Stimulated activated naive CD8-positive, alpha-beta T cell treated with anti-CD3 and anti-CD28 coated beads, Interleukin-15, amount 100 ng/mL, for 72 hours (primary cell): ENCODE measurements around the gene GPR149.

ENCODE experiments used
- ATAC-seq: fragments of 150-1000 bp; cut with Tn5 transposase; 2 replicates; pipeline ENCODE4 v1.10.0; 2021; ENCODE audit warnings: mild to moderate bottlenecking, moderate library complexity
- DNase-seq, 2 donors: peaks; one replicate each; pipeline ENCODE4 v3.0.0; 2021 to 2022
- H3K27ac Mint-ChIP-seq, 2 donors: one replicate each; pipeline ENCODE4 v1.8.0; 2022; ENCODE audit warnings: mild to moderate bottlenecking in 2 of 2, mixed read lengths in 2 of 2, moderate library complexity in 2 of 2
- H3K27me3 Mint-ChIP-seq: one replicate; pipeline ENCODE4 v1.8.0; 2022; ENCODE audit warnings: mixed read lengths
- H3K4me1 Mint-ChIP-seq: one replicate; pipeline ENCODE4 v1.8.0; 2022; ENCODE audit warnings: mild to moderate bottlenecking, mixed read lengths
- H3K4me3 Mint-ChIP-seq, 2 donors: one replicate each; pipeline ENCODE4 v1.8.0; 2022; ENCODE audit warnings: mild to moderate bottlenecking in 2 of 2, mixed read lengths in 2 of 2, moderate library complexity in 1 of 2
- H3K9me3 Mint-ChIP-seq, 2 donors: one replicate each; pipeline ENCODE4 v1.8.0; 2022; ENCODE audit warnings: mixed read lengths in 2 of 2

GPR149 gene

GRCh38 chr3:154367221-154367620, 62.8 kb downstream of the GPR149 start:
- ATAC-seq (no peak), DNase-seq (no peak)
- Mint-ChIP-seq H3K4me3 (no peak overlapping the region), H3K4me1 (no peaks in the 10 kb centered on the region), H3K9me3 (peaks cover 0 to 7% of the 10 kb centered on the region in 2 donors), H3K27me3 (peaks cover 21% of the 10 kb centered on the region), H3K27ac (no peak overlapping the region)

DNA sequence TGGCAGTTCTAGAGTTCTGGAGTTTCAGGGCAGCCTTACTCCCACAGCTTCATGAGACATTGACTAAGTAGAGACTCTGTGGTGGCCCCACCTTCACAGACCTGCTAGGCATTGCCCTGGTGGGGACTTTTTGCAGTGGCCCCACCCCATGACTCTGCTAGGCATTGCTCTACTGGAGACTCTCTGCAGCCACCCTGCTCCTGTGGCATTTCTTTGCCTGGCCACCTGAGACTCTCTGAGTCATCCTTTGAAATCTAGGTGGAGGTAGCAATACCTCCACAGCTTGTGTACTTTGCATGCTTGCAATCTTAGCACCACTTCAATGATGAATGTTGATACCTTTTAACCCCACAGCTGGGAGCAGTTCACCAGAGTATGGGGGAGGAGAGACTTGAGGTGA, 65.1 kb downstream of the GPR149 start:
- Mint-ChIP-seq H3K4me1 (no peaks in the 10 kb centered on the region), H3K4me3 (no peak overlapping the region), H3K9me3 (peaks cover 0 to 7% of the 10 kb centered on the region in 2 donors), H3K27me3 (peaks cover 20% of the 10 kb centered on the region), H3K27ac (no peak overlapping the region)
- ATAC-seq = no peak
- no peak for DNase-seq

GRCh38 chr3:154361099-154361498, 68.9 kb downstream of the GPR149 start:
- Mint-ChIP-seq H3K27ac (no peak overlapping the region), H3K4me1 (no peaks in the 10 kb centered on the region), H3K4me3 (no peak overlapping the region), H3K27me3 (no peaks in the 10 kb centered on the region), H3K9me3 (peaks cover 0 to 7% of the 10 kb centered on the region in 2 donors)
- no peak for DNase-seq
- no peak for ATAC-seq

- Mint-ChIP-seq H3K4me3 (no peak overlapping the region), H3K4me1 (no peaks in the 10 kb centered on the region), H3K9me3 (peaks cover 0 to 5% of the 10 kb centered on the region in 2 donors), H3K27me3 (peaks cover 24% of the 10 kb centered on the region), H3K27ac (no peak overlapping the region)
- ATAC-seq = no peak
- no peak for DNase-seq
Observed at GRCh38 chr3:154356009-154356408, 74.0 kb downstream of the GPR149 start.

- no peak for ATAC-seq
- peaks cover 37% of the 10 kb centered on the region for H3K27me3 Mint-ChIP-seq
- no peak overlapping the region for H3K27ac Mint-ChIP-seq
- no peak overlapping the region for H3K4me3 Mint-ChIP-seq
- H3K9me3 Mint-ChIP-seq = peaks cover 0 to 5% of the 10 kb centered on the region in 2 donors
- no peaks in the 10 kb centered on the region for H3K4me1 Mint-ChIP-seq
- DNase-seq = no peak
Observed at GRCh38 chr3:154349223-154349622, 80.8 kb downstream of the GPR149 start.

DNA sequence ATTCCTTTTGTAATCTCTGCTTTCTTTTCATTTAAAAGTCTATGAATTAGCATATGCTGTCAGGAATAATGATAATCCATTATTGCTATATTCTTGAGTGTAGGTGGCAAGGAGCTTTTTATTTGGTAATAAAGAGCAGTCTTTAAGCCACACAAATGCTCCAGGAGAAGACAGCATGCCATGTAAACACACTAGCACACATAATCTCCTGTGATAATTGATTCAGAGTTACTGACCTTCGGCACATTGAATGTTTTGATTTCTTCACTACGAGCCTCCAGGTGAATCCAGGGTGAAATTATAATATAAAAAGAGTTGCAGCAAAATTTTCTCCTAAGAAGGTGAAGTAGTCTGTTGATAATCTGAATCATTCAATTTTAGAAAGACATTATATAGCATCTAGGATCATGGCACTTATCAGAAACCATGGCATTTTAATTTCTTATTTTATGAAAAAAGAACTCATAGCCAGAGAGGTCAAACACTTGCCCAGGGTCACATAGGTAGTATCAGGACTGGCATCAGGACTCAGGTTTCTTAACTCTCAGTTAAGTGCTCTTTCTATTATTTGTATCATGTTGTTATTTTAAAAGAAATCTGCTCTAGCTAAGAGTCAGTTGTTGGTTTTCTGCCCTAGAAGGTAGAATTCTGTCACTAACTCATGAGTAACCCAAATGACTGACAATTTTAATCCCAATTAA, 84.4 kb downstream of the GPR149 start:
- Mint-ChIP-seq H3K27ac (no peak overlapping the region), H3K27me3 (peaks cover 17% of the 10 kb centered on the region), H3K4me1 (no peaks in the 10 kb centered on the region), H3K4me3 (no peak overlapping the region), H3K9me3 (no peaks in the 10 kb centered on the region)
- ATAC-seq (no peak), DNase-seq (no peak)

DNA sequence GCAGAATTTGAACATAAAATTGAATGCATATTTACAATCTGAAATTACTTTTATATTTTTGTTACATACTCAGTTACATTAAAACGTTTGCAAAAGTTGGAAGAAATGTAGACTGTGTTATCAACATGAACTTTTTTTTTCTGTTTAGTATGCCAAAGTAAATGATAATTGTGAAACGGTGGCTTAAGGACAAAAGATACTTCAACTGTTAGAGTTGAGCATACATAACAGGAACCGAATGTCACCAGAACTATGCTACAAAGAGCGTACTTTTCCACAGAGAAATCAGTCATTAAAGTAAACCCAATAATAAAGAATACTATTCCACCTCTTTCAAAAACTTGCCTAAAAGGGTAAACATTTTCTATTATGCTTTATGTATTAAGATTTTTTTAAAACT, 91.4 kb downstream of the GPR149 start:
- no peak overlapping the region for H3K4me3 Mint-ChIP-seq
- ATAC-seq (no peak), DNase-seq (no peak)
- H3K9me3 Mint-ChIP-seq = no peaks in the 10 kb centered on the region
- no peak overlapping the region for H3K27ac Mint-ChIP-seq
- no peaks in the 10 kb centered on the region for H3K4me1 Mint-ChIP-seq
- H3K27me3 Mint-ChIP-seq = no peaks in the 10 kb centered on the region

- no peak for DNase-seq
- Mint-ChIP-seq H3K27me3 (no peaks in the 10 kb centered on the region), H3K4me3 (no peak overlapping the region), H3K4me1 (no peaks in the 10 kb centered on the region), H3K9me3 (no peaks in the 10 kb centered on the region), H3K27ac (no peak overlapping the region)
- no peak for ATAC-seq
Observed at GRCh38 chr3:154338008-154338407, 92.0 kb downstream of the GPR149 start.

DNA sequence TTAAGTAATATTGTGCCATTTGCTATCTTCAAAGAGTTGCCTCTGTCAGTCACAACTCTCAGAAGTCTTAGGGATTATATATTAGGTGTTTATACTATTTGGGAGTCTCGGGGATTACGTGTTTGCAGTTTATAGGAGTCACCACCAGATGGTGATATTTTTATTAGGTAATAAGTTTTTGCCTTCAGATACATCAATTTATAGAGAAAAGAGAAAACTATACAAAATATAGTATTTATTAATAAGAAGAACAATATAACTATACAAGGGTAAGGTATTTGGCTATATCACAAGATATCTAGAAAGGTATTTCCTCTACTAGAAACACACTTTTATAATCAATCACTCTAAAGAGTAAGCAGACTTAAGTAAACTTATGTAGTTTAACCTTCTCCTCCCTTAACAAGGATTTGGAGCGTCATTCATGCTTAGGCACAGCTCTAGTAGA, 95.0 kb downstream of the GPR149 start:
- no peak for ATAC-seq
- Mint-ChIP-seq H3K27ac (no peak overlapping the region), H3K9me3 (no peaks in the 10 kb centered on the region), H3K4me3 (no peak overlapping the region), H3K27me3 (no peaks in the 10 kb centered on the region), H3K4me1 (no peaks in the 10 kb centered on the region)
- DNase-seq = no peak

- no peak overlapping the region for H3K4me3 Mint-ChIP-seq
- no peak for ATAC-seq
- H3K27me3 Mint-ChIP-seq = no peaks in the 10 kb centered on the region
Observed at GRCh38 chr3:154327871-154328270, 102.1 kb downstream of the GPR149 start.

DNA sequence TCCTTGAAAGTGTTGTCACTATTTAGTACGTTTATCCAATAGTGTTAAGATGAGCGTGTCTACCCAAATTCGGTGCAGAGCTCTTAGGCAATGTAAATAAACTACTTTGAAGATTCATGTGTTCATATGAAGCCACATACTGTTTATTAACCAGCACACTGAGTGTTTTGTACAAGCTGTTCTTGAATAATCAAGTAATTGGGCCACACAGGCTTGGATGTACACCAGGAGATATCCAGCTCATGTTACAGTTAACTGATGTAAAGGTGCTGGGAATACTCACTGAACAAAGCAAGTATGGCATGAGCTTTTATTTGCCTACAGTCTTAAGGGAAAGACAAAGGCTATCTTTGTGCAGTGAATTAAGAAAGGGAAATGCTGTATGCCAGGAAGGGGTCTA, 105.1 kb downstream of the GPR149 start:
- Mint-ChIP-seq H3K27ac (peak overlapping the region; percentile 99), H3K4me1 (peaks cover 6% of the 10 kb centered on the region), H3K27me3 (no peaks in the 10 kb centered on the region), H3K4me3 (peak overlapping the region; percentile 91), H3K9me3 (peaks cover 6 to 7% of the 10 kb centered on the region in 2 donors)
- no peak for ATAC-seq
- no peak for DNase-seq

More at GRCh38 chr3:154327871-154328270, 102.1 kb downstream of the GPR149 start:
- Mint-ChIP-seq H3K27ac (no peak overlapping the region), H3K4me1 (peaks cover 6% of the 10 kb centered on the region), H3K9me3 (peaks cover 6 to 7% of the 10 kb centered on the region in 2 donors)
- no peak for DNase-seq

GRCh38 chr3:154323891-154324738, 105.9 kb downstream of the GPR149 start, which contains the start of gene DHX36:
DHX36 (minus strand) TSS chr3:154324487; CDS start chr3:154324416, 71 bp downstream.
- ATAC-seq = peak; percentile 95

DNA sequence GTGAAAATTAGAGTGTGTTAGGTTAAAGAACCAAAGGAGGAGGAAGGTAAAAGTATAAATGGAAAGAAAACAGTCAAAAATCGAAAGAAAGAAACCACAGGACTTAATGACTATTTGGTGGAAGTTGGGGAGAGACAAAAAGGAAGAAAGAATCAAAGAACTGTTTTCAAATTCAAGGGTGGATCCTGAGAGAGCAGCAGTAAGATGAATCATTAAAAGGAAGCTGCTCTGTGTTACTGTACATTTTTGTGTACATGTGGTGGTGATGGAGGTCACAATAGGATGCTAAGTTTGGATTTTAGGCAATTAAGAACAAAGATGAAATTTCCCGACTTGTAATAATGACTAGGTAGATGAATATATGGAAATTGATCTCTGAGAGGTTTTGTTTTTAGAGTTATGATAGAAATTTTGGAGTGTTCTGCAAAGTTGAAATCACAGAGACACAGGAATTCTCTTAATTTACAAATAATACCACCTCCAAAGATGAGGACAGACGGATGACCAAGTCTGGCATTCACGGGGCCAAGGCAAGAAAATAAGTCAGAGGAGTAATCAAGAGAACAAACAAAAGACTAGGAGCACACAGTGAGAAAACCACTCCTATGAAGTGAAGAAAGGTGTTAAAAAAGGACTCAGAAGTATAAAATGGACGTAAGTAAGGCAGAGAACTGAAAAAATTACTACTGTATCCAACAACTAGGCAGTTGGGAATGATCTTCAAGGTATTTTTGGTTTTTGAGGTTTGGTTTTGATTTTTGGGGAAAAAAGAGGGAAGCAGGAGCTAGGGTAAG, 112.8 kb downstream of the GPR149 start:
- no peak for DNase-seq
- Mint-ChIP-seq H3K9me3 (no peaks in the 10 kb centered on the region), H3K4me3 (peak overlapping the region; percentile 14 to 30), H3K4me1 (no peaks in the 10 kb centered on the region), H3K27me3 (no peaks in the 10 kb centered on the region), H3K27ac (peak overlapping the region; percentile 13 to 47)
- peak; percentile 70 for ATAC-seq

More at GRCh38 chr3:154323891-154324738, 105.9 kb downstream of the GPR149 start, which contains the start of gene DHX36:
- Mint-ChIP-seq H3K27ac (peak within 1 kb of the TSS; percentile 99), H3K4me3 (peak within 1 kb of the TSS; percentile 91), H3K4me1 (peaks cover 6% of the 10 kb centered on the region), H3K9me3 (peaks cover 6 to 7% of the 10 kb centered on the region in 2 donors), H3K27me3 (no peaks in the 10 kb centered on the region)
- DNase-seq = peak; percentile 81 to 90

DNA sequence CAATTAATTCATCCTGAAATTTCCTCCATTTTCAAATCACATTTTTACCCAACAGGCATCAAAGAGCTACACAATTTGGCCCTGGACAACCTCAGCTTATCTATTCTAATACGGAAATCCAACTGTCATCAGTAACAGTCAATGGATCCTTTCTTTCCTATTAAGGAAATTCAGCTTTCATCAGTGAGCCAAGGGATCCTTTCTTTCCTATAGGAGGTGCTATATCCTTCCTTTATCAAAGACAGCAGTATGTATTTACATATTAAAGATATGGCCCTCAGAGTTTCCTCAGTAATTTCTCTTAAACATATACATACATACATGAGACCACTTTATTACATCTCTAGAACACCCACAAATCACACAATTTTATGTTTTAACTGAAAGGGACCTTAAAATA, 115.8 kb downstream of the GPR149 start:
- no peaks in the 10 kb centered on the region for H3K9me3 Mint-ChIP-seq
- no peaks in the 10 kb centered on the region for H3K4me1 Mint-ChIP-seq
- no peaks in the 10 kb centered on the region for H3K27me3 Mint-ChIP-seq
- ATAC-seq (no peak), DNase-seq (no peak)
- H3K4me3 Mint-ChIP-seq = no peak overlapping the region
- H3K27ac Mint-ChIP-seq = no peak overlapping the region

DNA sequence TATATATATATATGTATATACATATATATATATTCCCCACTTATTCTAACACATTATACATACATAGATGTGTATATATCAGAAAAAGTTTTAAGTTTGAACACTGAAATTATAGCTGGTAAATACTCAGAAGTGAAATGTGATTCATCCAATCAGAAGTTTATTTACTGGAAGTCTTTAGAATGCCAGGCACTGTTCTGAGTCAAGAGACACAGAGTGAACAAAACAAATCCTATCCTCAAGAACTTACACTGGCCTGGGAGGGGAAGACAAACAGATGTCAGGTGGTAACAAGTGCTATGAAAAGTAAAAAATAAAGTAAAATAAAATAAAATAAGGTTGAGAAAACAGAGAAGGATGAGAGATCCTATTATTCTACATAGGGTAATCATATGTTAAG, 119.2 kb downstream of the GPR149 start:
- Mint-ChIP-seq H3K27ac (no peak overlapping the region), H3K27me3 (no peaks in the 10 kb centered on the region), H3K4me1 (peaks cover 14% of the 10 kb centered on the region)

More for the DNA sequence above, 119.2 kb downstream of the GPR149 start:
- DNase-seq (no peak), ATAC-seq (no peak)
- Mint-ChIP-seq H3K4me3 (no peak overlapping the region), H3K9me3 (no peaks in the 10 kb centered on the region)
